Activated CD4-positive, alpha-beta T cell treated with anti-CD3 and anti-CD28 coated beads, Interleukin-2, amount 50 U/mL, for 24 hours (primary cell): Measurements from ENCODE around the gene PRKCE.

Source experiments
- DNase-seq, 2 donors: peaks; one replicate each; pipeline ENCODE4 v3.0.0-alpha.2; 2020; ENCODE audit warnings: low read depth in 1 of 2, low spot score in 1 of 2

PRKCE gene

DNA sequence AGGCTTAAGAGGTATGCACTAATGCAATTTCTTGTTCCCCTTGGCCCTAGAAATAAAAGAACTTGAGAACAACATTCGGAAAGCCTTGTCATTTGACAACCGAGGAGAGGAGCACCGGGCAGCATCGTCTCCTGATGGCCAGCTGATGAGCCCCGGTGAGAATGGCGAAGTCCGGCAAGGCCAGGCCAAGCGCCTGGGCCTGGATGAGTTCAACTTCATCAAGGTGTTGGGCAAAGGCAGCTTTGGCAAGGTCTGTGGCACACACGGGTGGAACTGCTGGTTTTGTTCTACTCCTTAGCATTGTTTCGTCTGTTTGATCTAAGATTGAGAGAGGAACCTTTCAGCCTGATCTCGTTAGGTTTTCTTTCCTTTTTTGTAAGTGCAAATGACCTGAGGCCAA is 355.9 kb downstream of the PRKCE start:
- no peak for DNase-seq

DNA sequence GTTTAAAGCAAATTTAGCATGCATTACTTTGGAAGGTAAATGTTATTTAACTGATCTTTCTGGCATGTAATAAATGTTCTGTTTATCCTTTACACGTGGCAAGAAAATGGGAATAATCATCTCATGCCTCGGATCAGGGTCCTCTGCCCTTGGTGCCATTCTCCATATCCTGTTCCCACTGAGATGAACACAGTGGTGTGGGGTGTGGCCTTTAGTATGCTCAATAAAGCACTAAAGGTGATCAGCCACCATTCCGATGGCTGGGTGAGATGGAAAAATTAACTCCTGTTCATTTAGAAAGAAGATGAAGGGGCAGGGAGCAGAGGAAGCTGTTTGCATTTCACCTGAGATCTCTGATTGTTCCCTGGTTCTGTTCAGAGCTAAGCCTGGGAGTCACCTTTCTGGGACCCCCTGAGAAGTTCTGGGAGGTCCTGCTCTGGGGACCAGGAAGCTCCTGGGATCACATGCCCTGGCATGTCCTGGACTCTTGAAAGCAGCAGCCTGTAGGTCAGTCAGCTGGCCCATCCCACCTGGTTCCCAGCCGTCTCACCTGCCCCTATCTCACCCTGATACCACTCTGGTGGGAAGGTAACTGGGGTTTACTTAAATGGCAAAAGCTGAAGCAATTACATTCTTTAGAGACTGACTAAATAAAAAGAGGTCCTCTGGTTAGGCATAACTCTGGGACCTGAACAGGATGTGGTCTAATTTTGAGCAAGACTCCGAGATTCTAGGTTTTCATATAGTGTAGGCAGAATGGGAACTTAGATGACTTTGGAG is 356.8 kb downstream of the PRKCE start:
- DNase-seq: no peak

DNA sequence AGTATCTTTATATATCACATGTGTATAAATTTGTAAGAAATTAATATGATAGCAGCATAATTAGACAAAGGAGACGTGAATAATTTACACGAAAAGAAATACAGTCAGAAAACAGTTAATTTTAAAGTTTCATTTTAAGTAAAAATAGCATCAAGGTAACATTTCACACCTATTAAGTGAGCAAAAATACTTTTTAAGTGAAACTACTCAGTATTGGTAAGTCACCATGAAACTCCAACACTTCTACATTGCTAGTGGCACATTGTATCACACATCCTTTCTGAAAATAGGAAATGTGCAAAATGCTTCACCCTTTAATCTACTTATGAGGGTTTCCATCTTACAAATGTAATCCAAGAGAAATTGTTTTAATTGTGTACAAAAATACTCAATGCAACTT is 357.8 kb downstream of the PRKCE start:
- DNase-seq: no peak

DNA sequence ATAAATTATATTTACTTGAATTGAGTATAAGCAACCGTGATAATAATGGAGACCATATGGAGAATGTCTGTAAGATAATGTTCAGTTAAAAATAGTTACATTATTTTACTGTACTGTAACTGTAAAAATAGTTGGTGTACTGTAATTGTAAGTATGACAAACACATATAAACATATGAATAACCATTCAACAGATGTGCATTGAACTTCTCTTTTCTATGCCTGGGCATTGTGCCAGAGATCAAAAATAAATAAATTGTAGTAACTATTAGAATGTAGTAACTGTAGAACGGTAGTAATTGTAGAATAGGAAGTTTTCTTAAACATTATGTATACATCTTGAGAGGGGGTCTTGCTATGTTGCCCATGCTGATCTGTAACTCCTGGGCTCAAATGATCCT is 358.3 kb downstream of the PRKCE start:
- DNase-seq: no peak

DNA sequence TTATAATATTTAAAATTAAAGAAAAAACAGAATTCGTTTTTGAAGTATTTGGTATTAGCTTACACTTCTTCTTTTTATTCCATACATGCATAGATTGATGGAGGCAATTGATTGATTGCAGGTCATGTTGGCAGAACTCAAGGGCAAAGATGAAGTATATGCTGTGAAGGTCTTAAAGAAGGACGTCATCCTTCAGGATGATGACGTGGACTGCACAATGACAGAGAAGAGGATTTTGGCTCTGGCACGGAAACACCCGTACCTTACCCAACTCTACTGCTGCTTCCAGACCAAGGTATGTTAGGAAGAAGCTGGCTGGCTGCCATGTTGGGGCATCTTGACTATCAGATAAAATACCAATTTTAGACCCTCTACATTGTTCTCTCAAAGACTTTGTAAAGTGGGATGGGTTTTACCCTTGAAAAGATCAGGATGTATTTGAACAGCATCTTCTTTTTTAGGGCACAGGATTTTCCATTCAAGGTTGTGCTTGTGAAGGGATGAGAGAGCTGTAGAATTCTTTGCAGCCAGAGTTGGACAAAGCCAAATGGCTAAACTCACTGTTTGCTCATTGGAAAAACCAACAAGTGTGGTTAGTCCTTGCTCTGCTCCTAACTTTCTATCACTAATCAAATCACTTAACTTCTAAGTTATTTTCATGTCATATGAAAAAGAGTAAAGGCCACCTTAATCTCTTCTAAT is 358.9 kb downstream of the PRKCE start:
- DNase-seq: no peak

DNA sequence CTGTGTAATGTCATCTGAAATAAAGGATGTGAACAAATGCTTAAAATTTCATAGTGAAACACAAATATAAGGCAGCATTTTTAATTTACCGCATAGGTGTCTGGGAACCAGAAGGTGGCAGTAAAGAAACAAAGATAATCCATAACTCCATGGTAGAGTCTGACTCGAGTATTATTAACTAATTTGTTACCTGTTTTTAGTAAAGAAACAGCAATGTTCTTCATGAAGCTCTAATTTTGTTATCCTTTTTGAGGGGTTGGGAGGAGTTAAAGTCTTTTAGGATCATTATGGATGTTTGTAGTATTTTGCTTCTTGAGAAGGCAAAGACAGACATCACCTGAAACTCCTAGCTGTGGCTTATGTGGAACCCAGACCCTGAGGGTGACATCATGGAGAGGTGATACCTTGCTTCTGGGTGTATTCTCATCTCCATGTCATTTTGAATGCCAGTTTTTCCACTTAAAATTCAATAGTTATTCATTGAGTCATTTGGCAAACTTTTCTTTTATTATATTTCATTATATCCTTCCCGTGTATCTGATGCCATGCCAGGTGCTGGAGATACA is 359.5 kb downstream of the PRKCE start:
- DNase-seq: no peak

DNA sequence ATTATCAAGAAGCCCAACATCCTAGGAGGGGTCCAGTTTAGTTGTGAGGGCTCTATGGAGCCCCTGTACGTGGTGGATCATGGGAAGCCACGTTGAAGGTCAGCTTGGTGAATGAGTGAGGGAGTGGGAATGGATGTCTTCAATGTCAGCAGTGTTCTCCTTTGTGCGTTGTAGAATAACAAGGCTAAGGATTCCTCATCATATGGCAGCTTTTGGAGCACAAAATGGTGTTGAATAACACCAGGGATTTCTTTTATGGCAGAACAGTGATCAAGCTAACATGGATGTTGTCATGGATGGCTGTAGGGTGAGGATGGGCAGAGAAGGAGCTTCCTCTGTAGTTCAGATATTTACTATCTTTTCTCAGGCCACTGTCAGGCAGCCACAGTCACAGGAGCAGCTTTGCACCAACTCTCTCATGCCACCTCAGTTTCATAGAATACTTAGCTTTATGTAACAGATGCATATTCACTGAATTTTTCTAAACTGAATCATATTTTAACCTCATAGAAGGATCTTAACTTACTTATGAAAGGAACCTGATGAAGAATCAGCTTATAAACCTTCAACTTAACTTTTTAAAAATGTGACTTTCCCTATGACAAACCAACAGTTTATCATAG is 361.3 kb downstream of the PRKCE start:
- DNase-seq: no peak

DNA sequence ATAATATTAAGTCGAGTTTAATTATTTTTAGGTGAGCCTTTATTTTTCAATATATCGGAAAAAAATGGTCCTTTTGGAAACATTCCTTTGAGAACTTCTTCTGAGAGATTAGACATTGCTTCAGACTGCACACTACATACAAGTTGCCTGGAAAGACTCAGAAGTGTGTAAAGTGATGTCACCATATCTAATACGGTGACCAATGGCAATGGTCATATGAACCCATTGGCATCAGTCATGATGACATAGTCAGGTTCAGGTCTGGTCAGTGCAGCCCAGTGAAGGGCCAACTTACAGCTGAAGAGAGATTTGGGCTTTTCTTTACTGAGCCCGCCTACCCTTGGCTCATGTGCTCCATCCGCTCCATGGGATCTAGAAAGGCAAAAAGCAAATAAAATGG is 362.3 kb downstream of the PRKCE start:
- DNase-seq: no peak

DNA sequence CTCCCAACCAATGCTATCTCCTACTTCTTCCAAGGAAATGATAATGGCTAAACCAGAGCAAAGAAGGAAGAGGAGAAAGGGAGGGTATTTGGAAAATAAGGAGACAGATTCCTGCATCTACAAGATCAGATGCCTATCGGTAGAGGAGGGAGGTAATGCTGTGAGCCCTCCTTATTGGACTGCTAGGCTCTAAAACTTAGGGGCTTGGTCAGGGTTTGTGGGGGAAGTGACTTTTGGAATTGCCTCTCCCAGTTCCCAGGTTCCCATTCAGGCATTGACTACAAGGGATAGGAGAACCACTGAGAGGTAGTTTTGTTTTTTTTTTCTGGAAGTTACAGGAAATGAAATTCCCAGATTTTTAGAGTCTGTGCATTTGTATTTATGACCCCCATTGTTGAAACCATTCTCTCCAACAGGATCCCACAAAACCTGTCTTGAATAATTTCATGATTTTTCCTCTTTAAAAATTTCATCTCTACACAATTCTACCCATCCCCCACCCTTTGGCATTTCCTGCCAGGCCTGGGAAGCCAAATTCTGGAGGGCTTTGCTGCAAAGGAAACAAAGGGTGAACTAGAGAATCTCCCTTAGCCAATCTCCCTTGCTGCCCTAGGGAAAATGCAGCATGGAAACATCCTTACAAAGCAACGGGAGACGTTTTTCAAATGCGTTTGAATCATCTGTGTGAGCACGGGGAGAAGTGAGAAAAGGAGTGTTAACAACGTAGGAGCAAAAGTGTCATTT is 363.6 kb downstream of the PRKCE start:
- no peak for DNase-seq

DNA sequence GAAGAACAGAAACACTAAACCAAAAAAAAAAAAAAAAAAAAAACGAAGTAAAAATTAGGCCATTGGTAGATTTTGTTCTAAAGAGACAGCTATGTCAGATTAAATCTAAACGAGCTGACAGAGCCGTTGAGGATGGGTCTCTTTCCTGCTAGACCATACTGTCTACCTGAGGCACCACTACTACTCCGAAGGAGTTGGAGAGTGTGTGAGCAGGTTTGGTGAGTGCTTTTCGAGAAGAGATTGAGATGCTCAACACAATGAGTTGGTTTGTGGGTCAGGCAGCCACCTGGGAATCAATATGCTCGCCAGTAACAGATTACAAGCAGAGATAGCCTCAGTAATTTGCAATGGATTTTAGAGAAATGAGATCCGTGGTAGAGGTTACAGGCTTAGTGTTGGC is 364.2 kb downstream of the PRKCE start:
- DNase-seq: no peak

DNA sequence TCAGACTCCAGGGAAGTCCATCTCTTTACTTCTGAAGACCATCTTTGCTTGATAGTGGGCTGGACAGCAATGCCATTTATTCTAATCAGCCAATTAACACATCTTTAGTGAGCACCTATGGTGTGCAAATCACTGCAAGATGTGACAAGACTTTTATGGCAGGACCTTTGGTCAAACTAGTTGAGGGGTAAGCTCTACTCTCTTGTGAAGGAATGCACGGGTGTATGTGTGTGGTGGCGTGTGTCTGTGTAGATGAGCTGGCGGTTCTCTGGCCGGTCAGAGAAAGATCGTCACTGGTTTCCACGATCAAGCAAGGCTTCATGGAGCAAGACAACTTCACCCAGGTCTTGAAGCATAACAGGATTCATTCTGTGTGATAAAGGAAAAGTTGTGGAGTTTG is 364.6 kb downstream of the PRKCE start:
- DNase-seq: no peak

DNA sequence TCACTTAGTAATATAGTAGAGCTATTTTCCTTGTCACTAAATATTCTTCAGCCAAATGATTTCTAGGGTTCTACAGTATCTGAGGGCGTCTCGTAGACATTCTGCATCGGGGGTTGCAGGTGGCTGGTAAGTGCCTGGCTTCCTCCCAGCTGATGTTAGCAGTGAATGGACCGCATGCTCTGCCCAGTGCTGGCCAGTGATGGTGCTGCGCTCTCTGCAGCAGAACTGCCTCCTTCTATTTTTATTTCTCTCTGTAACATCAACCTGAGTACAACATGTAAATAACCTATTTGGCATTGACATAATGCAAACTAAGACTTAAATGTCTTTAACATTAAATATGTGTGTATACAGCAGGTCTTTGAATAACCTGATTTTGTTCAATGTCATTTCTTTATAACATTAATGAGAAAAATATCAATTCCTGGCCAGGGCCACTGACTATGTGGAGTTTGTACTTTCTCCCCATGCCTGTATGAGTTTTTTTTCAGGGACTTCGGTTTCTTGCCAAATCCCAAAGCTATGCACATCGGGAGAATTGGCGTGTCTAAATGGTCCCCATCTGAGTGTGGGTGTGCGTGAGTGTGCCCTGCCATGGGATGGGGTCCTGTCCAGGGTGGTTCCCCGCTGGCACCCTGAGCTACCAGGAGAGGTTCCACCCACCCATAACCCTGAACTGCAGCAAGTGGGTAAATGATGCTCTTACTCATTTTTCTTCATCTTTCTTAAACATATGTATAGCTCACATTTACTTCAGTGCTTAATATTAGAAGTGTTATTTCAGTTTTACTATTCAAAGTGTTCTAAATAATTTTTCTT is 367.5 kb downstream of the PRKCE start:
- DNase-seq: no peak

DNA sequence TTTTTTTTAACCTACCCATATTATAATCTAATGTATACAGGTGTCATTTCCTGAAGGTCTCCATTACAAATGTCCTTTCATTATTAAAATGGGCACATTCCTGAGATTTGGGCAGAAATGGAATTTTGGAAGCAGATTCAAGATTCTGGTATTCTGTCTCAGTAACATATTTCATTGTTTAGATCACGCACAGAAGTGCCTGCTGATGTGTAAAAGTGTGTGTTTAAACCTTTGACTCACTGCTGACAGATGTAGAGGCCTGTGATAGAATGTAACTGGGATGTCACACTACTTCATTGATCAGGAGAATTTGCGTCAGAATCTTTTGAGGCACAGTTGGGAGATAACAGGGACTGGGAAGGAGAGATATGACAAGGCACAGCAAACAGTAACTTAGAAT is 368.9 kb downstream of the PRKCE start:
- no peak for DNase-seq

DNA sequence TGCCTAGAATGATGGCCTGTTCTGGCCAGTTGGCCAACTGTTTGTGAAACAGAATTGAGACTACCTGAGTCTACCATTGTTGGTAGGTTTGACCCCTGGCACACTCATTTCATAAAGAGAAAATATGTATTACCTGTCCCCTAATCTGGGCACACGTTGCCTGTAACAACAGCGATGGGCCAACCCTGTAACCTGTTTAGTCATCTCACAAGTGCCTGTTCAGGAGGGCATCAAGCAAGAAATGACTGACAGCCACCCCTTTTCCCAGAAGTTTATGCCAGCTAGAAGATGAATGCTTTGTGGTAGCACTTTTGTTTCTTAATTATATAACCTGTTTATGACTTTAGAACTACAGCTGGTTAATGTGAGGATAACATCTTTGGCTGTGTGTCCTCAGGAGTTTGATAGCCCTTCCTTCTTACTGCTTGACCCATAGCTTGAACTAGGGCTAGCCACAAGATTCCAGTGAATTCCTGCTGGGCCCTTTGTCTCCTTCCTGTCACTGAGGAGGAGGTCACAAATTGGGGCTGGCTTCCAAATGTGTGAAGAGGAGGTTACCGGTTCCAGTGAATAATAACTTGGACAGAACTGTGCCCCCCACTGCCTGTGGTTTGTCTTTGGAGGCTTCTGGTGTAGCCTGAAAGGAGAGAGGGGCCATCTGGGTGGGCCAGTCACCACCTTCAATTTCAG is 371.8 kb downstream of the PRKCE start:
- DNase-seq: no peak

DNA sequence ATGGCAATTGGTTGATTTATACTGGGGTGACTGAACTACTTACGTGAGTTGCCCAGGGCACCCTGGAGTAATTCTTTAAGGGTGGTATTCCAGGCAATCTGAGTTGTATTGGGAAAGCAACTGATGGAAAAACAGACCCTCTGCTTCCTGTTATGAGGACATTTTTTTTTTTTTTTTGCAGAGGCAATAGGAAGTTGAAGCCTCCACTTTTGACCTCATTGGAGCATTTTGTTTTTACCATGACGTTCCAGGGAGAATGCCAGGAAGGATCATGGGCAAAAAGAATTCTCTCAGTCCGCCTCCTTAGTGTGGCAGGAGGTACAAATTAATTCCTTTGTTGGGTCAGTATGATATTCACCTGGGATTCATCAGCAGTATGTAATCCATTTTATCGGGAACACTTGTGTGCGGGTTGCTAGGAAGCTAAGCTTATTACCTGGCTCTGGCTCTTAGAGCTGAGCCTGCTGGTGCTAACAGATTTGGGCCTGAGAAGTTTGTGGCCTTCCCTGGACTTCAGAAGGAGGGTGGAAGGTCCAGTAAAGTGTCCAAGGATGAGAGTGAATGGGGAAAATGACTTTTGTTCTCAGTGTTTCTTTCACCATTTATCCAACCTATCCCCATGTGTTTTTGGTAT is 372.8 kb downstream of the PRKCE start:
- no peak for DNase-seq

DNA sequence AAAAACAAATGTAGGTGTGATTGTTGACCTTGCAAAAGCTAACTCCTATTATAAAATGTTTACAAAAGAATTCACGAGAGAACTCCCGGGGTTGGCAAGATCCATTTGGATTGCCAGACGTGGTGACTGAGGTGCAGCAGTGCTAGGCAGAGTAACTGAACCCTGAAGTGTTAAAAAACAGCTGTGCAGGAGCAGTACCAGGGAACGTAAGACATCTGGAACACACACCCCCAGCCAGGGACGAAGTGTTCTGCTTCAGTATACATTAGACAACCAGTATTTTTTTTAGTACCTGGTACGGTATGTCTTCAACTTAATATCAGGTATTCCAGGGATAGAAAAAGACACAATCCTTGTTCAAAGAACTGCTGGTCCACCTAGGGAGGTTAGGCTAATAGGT is 373.6 kb downstream of the PRKCE start:
- no peak for DNase-seq

DNA sequence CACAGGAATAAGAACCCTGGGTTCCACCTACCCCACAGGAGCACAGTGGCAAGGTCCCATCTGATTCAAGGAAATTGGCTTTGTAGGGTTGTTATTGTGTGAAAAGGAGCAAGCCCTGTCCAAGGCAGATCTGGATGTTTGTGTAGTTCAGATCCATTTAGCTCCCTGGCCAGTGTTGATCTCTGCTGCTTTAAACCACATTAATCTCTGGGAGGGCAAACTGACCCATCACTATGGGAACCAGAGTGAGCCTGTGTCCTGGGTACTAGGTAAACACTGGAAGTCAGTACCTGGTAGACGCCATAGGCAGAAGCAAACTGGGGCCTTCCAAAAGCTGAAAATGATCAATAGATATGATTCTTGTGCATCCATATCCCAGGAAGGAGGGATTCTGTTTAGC is 374.2 kb downstream of the PRKCE start:
- DNase-seq: no peak

DNA sequence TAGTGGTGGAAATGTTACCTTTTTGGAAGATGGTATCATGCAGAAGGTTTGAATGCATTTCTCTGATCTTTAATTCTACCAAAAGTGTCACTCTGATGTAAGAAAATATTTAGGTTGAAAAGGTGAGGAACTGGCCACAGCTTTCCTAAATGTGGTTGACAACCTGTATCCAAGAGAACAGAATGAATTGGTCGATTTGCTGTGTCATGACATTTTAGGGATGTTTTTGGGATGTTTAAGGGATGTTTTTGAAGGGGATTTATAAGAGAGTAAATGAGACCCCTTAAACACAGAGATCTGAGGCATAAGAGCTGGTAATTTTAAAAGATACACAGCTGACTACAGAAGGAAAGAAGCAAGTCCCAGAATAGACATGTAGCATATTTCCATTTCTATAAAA is 375.0 kb downstream of the PRKCE start:
- no peak for DNase-seq

DNA sequence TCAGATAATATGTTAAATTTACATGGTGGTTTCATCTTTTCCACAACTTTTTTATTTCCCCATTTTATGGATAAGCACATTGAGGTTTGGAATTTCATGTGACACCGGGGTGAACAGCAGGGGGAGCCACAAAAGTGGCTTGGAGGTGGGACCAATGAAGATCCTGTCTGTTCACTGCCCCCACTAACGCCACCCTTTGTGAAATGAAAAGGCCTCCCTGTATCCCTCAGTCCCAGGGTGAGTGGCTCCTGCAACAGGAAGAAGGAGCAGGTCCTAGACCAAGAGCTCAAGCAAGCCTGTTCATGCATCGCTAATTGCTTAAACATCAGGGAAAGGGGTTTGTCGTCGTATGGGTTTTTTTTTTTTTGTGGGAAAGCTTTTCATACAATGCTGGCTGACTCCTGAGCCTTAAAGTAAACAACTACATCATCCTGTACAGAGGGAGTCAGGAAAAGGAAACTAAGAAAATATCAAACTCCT is 377.9 kb downstream of the PRKCE start:
- DNase-seq: no peak
